DOHH2 (cell line): ENCODE measurements around the gene LRP10.

ENCODE experiments used
- H3F3A ChIP-seq: fragments of 200-600 bp; sonication (generic), shearing (Covaris generic); 2 replicates; pipeline ENCODE4 v1.6.0; 2016; ENCODE audit warnings: antibody characterized with exemption, mild to moderate bottlenecking; ENCODE audit not compliant: control insufficient read depth, insufficient read depth
- H3K27ac ChIP-seq: fragments of 200-600 bp; sonication (generic); 2 replicates; pipeline ENCODE4 v1.5.1; 2014; ENCODE audit warnings: low read depth, mild to moderate bottlenecking, low read length, moderate library complexity
- H3K27me3 ChIP-seq: fragments of 200-600 bp; sonication (generic); 2 replicates; pipeline ENCODE4 v1.6.1; 2014; ENCODE audit warnings: mild to moderate bottlenecking, low read length, mixed read lengths; ENCODE audit not compliant: control insufficient read depth
- H3K36me3 ChIP-seq: fragments of 200-600 bp; sonication (generic); 2 replicates; pipeline ENCODE4 v1.6.1; 2014; ENCODE audit warnings: mild to moderate bottlenecking, low read length, moderate library complexity, mixed read lengths; ENCODE audit not compliant: control insufficient read depth
- H3K4me1 ChIP-seq: fragments of 200-600 bp; sonication (generic); 2 replicates; pipeline ENCODE4 v1.6.1; 2014; ENCODE audit warnings: mild to moderate bottlenecking, low read length, mixed read lengths; ENCODE audit not compliant: control insufficient read depth
- H3K4me2 ChIP-seq: fragments of 200-600 bp; sonication (generic); 2 replicates; pipeline ENCODE4 v1.6.0; 2014; ENCODE audit warnings: mild to moderate bottlenecking, low read length, moderate library complexity
- H3K4me3 ChIP-seq: fragments of 200-600 bp; sonication (generic); 2 replicates; pipeline ENCODE4 v1.5.1; 2014; ENCODE audit warnings: mild to moderate bottlenecking, low read length, mixed read lengths
- H3K79me2 ChIP-seq: fragments of 200-600 bp; sonication (generic); 2 replicates; pipeline ENCODE4 v1.6.1; 2014; ENCODE audit warnings: mild to moderate bottlenecking, low read length, mixed read lengths; ENCODE audit not compliant: control insufficient read depth
- H3K9me2 ChIP-seq: fragments of 200-600 bp; sonication (generic); replicated peaks from 2 replicates; pipeline ENCODE4 v1.6.1; 2014; ENCODE audit warnings: mild to moderate bottlenecking, low read length, mixed read lengths; ENCODE audit not compliant: control insufficient read depth
- H3K9me3 ChIP-seq: fragments of 200-600 bp; sonication (generic); 2 replicates; pipeline ENCODE4 v1.6.1; 2014; ENCODE audit warnings: antibody characterized with exemption, low read length, mixed read lengths; ENCODE audit not compliant: control insufficient read depth, insufficient read depth
- H4K20me1 ChIP-seq: fragments of 200-600 bp; sonication (generic); 2 replicates; pipeline ENCODE4 v1.6.0; 2014; ENCODE audit warnings: low read depth, mild to moderate bottlenecking, antibody characterized with exemption, low read length, moderate library complexity; ENCODE audit not compliant: control insufficient read depth, insufficient read depth
- CTCF ChIP-seq: fragments of 200-600 bp; sonication (generic); IDR thresholded peaks from one replicate; pipeline ENCODE4 v1.5.1; 2014; ENCODE audit warnings: antibody characterized with exemption, mild to moderate bottlenecking, low read depth, low read length; ENCODE audit not compliant: poor library complexity, severe bottlenecking
- EZH2phosphoT487 ChIP-seq: fragments of 200-600 bp; sonication (generic); IDR thresholded peaks from 2 replicates; pipeline ENCODE4 v1.6.1; 2017; ENCODE audit warnings: borderline replicate concordance, mild to moderate bottlenecking, antibody characterized with exemption, low read length, moderate library complexity, mixed read lengths

LRP10 gene

GRCh38 chr14:22846811-22847307, 24.7 kb upstream of the LRP10 start:
- H3K27ac ChIP-seq = no peak overlapping the region
- peaks cover 4% of the 10 kb centered on the region; the same call in 1 of the 2 replicates for H3F3A ChIP-seq
- H3K79me2 ChIP-seq = no peaks in the 10 kb centered on the region
- H4K20me1 ChIP-seq = no peaks in the 10 kb centered on the region
- no peaks in the 10 kb centered on the region for H3K9me2 ChIP-seq
- no peak overlapping the region for H3K4me3 ChIP-seq
- H3K4me1 ChIP-seq = 0 out of 2 replicates have a peak, but pooled peaks cover 5% of the 10 kb centered on the region
- H3K36me3 ChIP-seq = no peaks in the 10 kb centered on the region
- H3K4me2 ChIP-seq = no peak overlapping the region
- TF ChIP-seq CTCF (no peak), EZH2phosphoT487 (no peak)
- H3K27me3 ChIP-seq = no peaks in the 10 kb centered on the region
- H3K9me3 ChIP-seq = no peaks in the 10 kb centered on the region

GRCh38 chr14:22847661-22848341, 23.7 kb upstream of the LRP10 start:
- no peaks in the 10 kb centered on the region for H3K27me3 ChIP-seq
- H3K4me3 ChIP-seq = no peak overlapping the region
- TF ChIP-seq EZH2phosphoT487 (no peak), CTCF (no peak)
- H3F3A ChIP-seq = peaks cover 5% of the 10 kb centered on the region; the same call in 1 of the 2 replicates
- no peaks in the 10 kb centered on the region for H3K9me3 ChIP-seq
- H3K4me1 ChIP-seq = peaks cover 8% of the 10 kb centered on the region
- no peaks in the 10 kb centered on the region for H3K9me2 ChIP-seq
- no peaks in the 10 kb centered on the region for H3K79me2 ChIP-seq
- no peak overlapping the region for H3K4me2 ChIP-seq
- no peaks in the 10 kb centered on the region for H3K36me3 ChIP-seq
- H3K27ac ChIP-seq = no peak overlapping the region
- no peaks in the 10 kb centered on the region for H4K20me1 ChIP-seq

GRCh38 chr14:22848351-22849164, 23.0 kb upstream of the LRP10 start:
- no peaks in the 10 kb centered on the region for H3K36me3 ChIP-seq
- H3F3A ChIP-seq = peaks cover 5% of the 10 kb centered on the region; the same call in 1 of the 2 replicates
- H3K27me3 ChIP-seq = no peaks in the 10 kb centered on the region
- no peaks in the 10 kb centered on the region for H4K20me1 ChIP-seq
- H3K27ac ChIP-seq = no peak overlapping the region
- TF ChIP-seq EZH2phosphoT487 = no peak
- TF ChIP-seq CTCF = no peak
- H3K9me2 ChIP-seq = no peaks in the 10 kb centered on the region
- H3K4me3 ChIP-seq = no peak overlapping the region
- peaks cover 13% of the 10 kb centered on the region for H3K4me1 ChIP-seq
- H3K4me2 ChIP-seq = no peak overlapping the region
- no peaks in the 10 kb centered on the region for H3K79me2 ChIP-seq
- no peaks in the 10 kb centered on the region for H3K9me3 ChIP-seq
